Neural crest cell (in vitro differentiated cells): ENCODE measurements around the gene SELENBP1. TPM values are rescaled to one million over a fixed set of nuclear protein-coding genes. Genes with fewer than 3 reads are reported as not detected.

ENCODE experiments used
- DNase-seq: peaks from one replicate; pipeline ENCODE4 v3.0.0; 2021; ENCODE audit warnings: low read depth, mixed read lengths, low spot score
- H3K27ac Mint-ChIP-seq: one replicate; pipeline ENCODE4 v1.8.0; 2021; ENCODE audit warnings: mild to moderate bottlenecking, mixed read lengths; ENCODE audit not compliant: unreplicated experiment
- H3K27me3 Mint-ChIP-seq: 2 replicates; pipeline ENCODE4 v1.8.0; 2021; ENCODE audit warnings: low read depth, mild to moderate bottlenecking, mixed read lengths
- H3K36me3 Mint-ChIP-seq: 2 replicates; pipeline ENCODE4 v1.8.0; 2021; ENCODE audit warnings: low read depth, mild to moderate bottlenecking, mixed read lengths
- H3K4me1 Mint-ChIP-seq: 2 replicates; pipeline ENCODE4 v1.8.0; 2021; ENCODE audit warnings: mixed read lengths
- H3K4me3 Mint-ChIP-seq: one replicate; pipeline ENCODE4 v1.8.0; 2021; ENCODE audit warnings: mild to moderate bottlenecking, mixed read lengths
- H3K9me3 Mint-ChIP-seq: 2 replicates; pipeline ENCODE4 v1.8.0; 2021; ENCODE audit warnings: mixed read lengths
- total RNA-seq: library from RNA; stranded (reverse); gene quantifications from 2 replicates; pipeline ENCODE4 v1.2.1, GENCODE V29; 2021
- TF ChIP-seq, protein P1 (sequence below): fragments of 200-600 bp; sonication (generic); conservative IDR thresholded peaks from 2 replicates; pipeline ENCODE4 v1.5.0; 2021; ENCODE audit warnings: antibody characterized with exemption, mild to moderate bottlenecking

The SELENBP1 gene
- total RNA-seq, 1 donor from 2014 or later, result 36.2 TPM

- no peak overlapping the region for H3K27ac Mint-ChIP-seq
- peaks cover 25% of the 10 kb centered on the region for H3K36me3 Mint-ChIP-seq
- no peaks in the 10 kb centered on the region for H3K4me1 Mint-ChIP-seq
- H3K4me3 Mint-ChIP-seq, result no peak overlapping the region
- no peaks in the 10 kb centered on the region for H3K27me3 Mint-ChIP-seq
- DNase-seq, result no peak
- H3K9me3 Mint-ChIP-seq, result no peaks in the 10 kb centered on the region
- TF ChIP-seq, protein P1, sequence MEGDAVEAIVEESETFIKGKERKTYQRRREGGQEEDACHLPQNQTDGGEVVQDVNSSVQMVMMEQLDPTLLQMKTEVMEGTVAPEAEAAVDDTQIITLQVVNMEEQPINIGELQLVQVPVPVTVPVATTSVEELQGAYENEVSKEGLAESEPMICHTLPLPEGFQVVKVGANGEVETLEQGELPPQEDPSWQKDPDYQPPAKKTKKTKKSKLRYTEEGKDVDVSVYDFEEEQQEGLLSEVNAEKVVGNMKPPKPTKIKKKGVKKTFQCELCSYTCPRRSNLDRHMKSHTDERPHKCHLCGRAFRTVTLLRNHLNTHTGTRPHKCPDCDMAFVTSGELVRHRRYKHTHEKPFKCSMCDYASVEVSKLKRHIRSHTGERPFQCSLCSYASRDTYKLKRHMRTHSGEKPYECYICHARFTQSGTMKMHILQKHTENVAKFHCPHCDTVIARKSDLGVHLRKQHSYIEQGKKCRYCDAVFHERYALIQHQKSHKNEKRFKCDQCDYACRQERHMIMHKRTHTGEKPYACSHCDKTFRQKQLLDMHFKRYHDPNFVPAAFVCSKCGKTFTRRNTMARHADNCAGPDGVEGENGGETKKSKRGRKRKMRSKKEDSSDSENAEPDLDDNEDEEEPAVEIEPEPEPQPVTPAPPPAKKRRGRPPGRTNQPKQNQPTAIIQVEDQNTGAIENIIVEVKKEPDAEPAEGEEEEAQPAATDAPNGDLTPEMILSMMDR, result no peak
These were observed 36.4 kb upstream of the SELENBP1 start for GRCh38 chr1:151408891-151409290.

DNA sequence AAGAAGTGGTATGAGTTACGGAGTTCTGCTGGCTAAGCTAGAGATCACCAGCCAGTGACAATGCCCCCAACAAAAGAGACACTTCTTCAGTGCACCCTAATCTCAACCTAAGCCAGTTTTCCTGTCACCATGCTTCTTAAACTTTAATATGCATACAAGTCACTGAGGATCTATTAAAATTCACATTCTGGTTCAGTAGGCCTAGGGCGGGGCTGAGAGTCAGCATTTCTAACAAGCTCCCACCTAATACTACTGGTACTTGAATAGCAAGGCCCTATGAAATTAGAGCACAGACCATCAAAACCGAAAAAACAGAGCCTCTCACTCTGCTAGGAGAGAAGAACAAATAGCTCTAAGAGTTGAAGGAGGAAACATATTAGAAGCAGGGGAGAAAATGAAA, 34.8 kb upstream of the SELENBP1 start:
- Mint-ChIP-seq H3K36me3 (peaks cover 24% of the 10 kb centered on the region), H3K4me3 (no peak overlapping the region), H3K27ac (no peak overlapping the region)

DNA sequence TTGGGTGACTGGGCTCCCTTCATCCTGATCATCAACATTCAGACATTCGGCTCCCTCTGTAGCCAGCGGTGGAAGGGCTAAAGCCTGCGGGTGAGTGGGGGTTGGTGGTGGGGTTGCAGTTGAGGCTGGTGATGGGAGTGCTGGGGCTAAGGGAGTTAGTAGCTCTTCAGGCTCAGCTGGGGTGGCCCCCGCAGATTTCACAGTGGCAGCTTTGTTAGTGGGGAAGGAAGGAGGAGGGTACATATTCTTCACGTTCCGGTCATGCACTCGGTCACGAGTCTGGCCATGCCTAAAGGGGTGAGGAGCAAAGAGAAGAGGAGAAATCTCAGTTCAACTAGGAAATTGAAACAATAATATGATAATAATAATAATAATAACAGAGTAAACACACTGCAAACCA, 33.7 kb upstream of the SELENBP1 start:
- peaks cover 24% of the 10 kb centered on the region for H3K36me3 Mint-ChIP-seq

More for the DNA sequence above, 34.8 kb upstream of the SELENBP1 start:
- TF ChIP-seq, protein P1, result no peak
- DNase-seq, result no peak
- Mint-ChIP-seq H3K4me1 (no peaks in the 10 kb centered on the region), H3K9me3 (no peaks in the 10 kb centered on the region), H3K27me3 (no peaks in the 10 kb centered on the region)

DNA sequence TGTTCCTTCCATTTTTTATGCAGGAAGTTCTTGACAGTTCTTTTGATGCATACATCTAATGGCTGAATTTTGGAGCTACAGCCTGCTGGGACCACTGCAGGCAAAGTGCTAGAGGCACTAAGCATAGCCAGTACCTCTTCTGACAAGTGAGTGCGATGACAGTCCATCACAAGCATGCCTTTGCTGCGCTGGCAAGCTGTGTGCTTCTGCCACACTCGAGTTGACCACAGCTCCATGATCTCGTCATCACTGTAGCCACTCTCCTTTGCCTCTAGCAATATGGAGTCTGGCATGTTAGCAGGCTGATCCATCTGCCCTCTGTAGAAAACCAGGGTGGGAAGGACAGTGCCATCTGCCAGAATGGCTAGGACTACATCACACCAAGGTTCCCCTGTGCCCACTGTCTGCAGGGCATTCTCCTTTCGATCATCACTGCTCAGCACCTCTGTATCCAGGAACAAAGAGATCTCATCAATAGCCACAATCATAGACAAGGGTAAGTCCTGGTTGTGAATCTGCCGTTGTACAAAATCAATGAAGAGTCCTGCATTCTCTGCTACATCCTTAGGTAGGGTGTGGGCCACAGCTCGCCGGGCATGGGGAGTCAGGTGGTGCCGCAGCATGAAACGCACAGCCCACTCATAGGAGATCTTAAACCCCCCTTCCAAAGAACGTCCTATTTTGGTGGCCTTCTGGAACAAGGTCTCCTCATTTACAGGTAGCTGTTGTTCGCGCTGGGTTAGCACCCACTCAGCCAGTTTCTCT, 32.9 kb upstream of the SELENBP1 start:
- H3K27ac Mint-ChIP-seq, result no peak overlapping the region
- H3K36me3 Mint-ChIP-seq, result peaks cover 25% of the 10 kb centered on the region
- H3K9me3 Mint-ChIP-seq, result no peaks in the 10 kb centered on the region
- no peak for DNase-seq
- TF ChIP-seq, protein P1, result no peak
- no peaks in the 10 kb centered on the region for H3K27me3 Mint-ChIP-seq
- peaks cover 13% of the 10 kb centered on the region for H3K4me1 Mint-ChIP-seq
- peak overlapping the region; percentile 35 for H3K4me3 Mint-ChIP-seq

More for the DNA sequence above, 33.7 kb upstream of the SELENBP1 start:
- Mint-ChIP-seq H3K4me1 (peaks cover 5% of the 10 kb centered on the region), H3K27me3 (no peaks in the 10 kb centered on the region), H3K27ac (peak overlapping the region; percentile 60), H3K9me3 (no peaks in the 10 kb centered on the region), H3K4me3 (no peak overlapping the region)
- no peak for DNase-seq
- TF ChIP-seq, protein P1, result no peak

- H3K9me3 Mint-ChIP-seq, result peaks cover 2% of the 10 kb centered on the region
- peak overlapping the region; percentile 3 for H3K4me3 Mint-ChIP-seq
- H3K4me1 Mint-ChIP-seq, result peaks cover 24% of the 10 kb centered on the region
- H3K36me3 Mint-ChIP-seq, result peaks cover 22% of the 10 kb centered on the region
- TF ChIP-seq, protein P1, result no peak
- no peak overlapping the region for H3K27ac Mint-ChIP-seq
- no peaks in the 10 kb centered on the region for H3K27me3 Mint-ChIP-seq
- no peak for DNase-seq
These were observed 31.1 kb upstream of the SELENBP1 start for GRCh38 chr1:151403612-151404011.
